Glomerular visceral epithelial cell (primary cell): Measurements from ENCODE around the gene NRDC.
"Not testable (repeated sequence)": the region's sequence is repeated elsewhere in the genome, so short reads cannot be mapped to it uniquely, and the experiment has no call there.

Experiments
- DNase-seq: peaks from one replicate; pipeline ENCODE4 v3.0.0-alpha.2; 2016; ENCODE audit errors: extremely low spot score

Gene NRDC

GRCh38 chr1:51878616-51879336 is at the start of gene NRDC:
Gene NRDC (minus strand): TSS chr1:51878727. CDS start chr1:51878615, 112 bp downstream.
- DNase-seq, result peak; percentile 100

- DNase-seq, result no peak
These were observed 48.5 kb upstream of the NRDC start for GRCh38 chr1:51927029-51927428.

- DNase-seq, result peak; percentile 26
These were observed 47.8 kb upstream of the NRDC start for GRCh38 chr1:51926171-51926812.

GRCh38 chr1:51924455-51924854 is 45.9 kb upstream of the NRDC start:
- DNase-seq, result peak; percentile 36

- no peak for DNase-seq
These were observed 43.5 kb upstream of the NRDC start for GRCh38 chr1:51922040-51922439.

GRCh38 chr1:51920130-51920529 is 41.6 kb upstream of the NRDC start:
- DNase-seq, result no peak

GRCh38 chr1:51919684-51920083 is 41.2 kb upstream of the NRDC start:
- no peak for DNase-seq

GRCh38 chr1:51916587-51917405 is 38.3 kb upstream of the NRDC start:
- no peak for DNase-seq

- no peak for DNase-seq
These were observed 37.4 kb upstream of the NRDC start for GRCh38 chr1:51915951-51916350.

GRCh38 chr1:51912881-51913280 is 34.4 kb upstream of the NRDC start:
- no peak for DNase-seq

GRCh38 chr1:51910221-51911000 is 31.9 kb upstream of the NRDC start:
- no peak for DNase-seq

- no peak for DNase-seq
These were observed 30.0 kb upstream of the NRDC start for GRCh38 chr1:51908499-51908898.

- DNase-seq, result peak; percentile 31
These were observed 28.7 kb upstream of the NRDC start for GRCh38 chr1:51907079-51907702.

GRCh38 chr1:51906306-51907078 is 28.0 kb upstream of the NRDC start:
- DNase-seq, result peak; percentile 81

GRCh38 chr1:51902456-51902855 is 23.9 kb upstream of the NRDC start:
- no peak for DNase-seq

- DNase-seq, result no peak
These were observed 22.6 kb upstream of the NRDC start for GRCh38 chr1:51901151-51901550.

GRCh38 chr1:51899022-51899421 is 20.5 kb upstream of the NRDC start:
- DNase-seq, result no peak

- peak; percentile 88 for DNase-seq
These were observed 19.7 kb upstream of the NRDC start for GRCh38 chr1:51898090-51898734.

GRCh38 chr1:51897699-51898031 is 19.1 kb upstream of the NRDC start:
- DNase-seq, result peak; percentile 78

- not testable (repeated sequence) for DNase-seq
These were observed 16.2 kb upstream of the NRDC start for GRCh38 chr1:51894748-51895147.
